OCI-LY3 (cell line): ENCODE results near the gene ANKRD55.
"Not testable (repeated sequence)": the region's sequence is repeated elsewhere in the genome, so short reads cannot be mapped to it uniquely, and the experiment has no call there.

Experiments
- CTCF ChIP-seq: fragments of 200-600, 300-600 bp; sonication (generic); IDR thresholded peaks from 2 replicates; pipeline ENCODE4 v1.5.1; 2014; ENCODE audit warnings: antibody characterized with exemption, low read length, low read depth
- EZH2phosphoT487 ChIP-seq: fragments of 200-600 bp; shearing (Covaris generic); IDR thresholded peaks from 2 replicates; pipeline ENCODE4 v1.6.1; 2018; ENCODE audit warnings: antibody characterized with exemption, mixed run types, low read depth

- not testable (repeated sequence) for TF ChIP-seq CTCF, EZH2phosphoT487
Observed at GRCh38 chr5:56150756-56151155, 82.4 kb downstream of the ANKRD55 start.
